ENCODE data around the gene CDCA4. TPM values are rescaled to one million over a fixed set of nuclear protein-coding genes. Genes with fewer than 3 reads are reported as not detected.
A peak's percentile ranks its signal among the peaks of the same experiment; 100 is the strongest.

Gene CDCA4
- total and polyA plus RNA-seq, 2 donors (not counting 1 experiment from before 2014, with no cell fraction given) = 6.3 to 11.7 TPM

- POLR2A ChIA-PET = no interaction called here
- peaks cover 6% of the 10 kb centered on the region for H3K4me1 Mint-ChIP-seq
- no peak overlapping the region for H3K4me3 Mint-ChIP-seq
- CTCF ChIA-PET = interaction anchor here (0.8 to 1.4 kb wide), 2 partner anchors 13 to 52 kb away, joined by 3 to 4 read pairs; no protein-coding TSS in a partner anchor
- intact Hi-C loops (cut with micrococcal nuclease) = no loop called here
- Histone ChIP-seq H4K20me1 (ENCODE audit: control insufficient read depth, insufficient read depth, low read length, poor library complexity, severe bottlenecking) (no peaks in the 10 kb centered on the region), H3K27me3 (replicated peaks in 1 of 4; ENCODE audit: control extremely low read depth in 1 of 4, control insufficient read depth in 3 of 4, insufficient read depth in 4 of 4, low read length in 3 of 4) (peaks cover 0 to 11% (median 5%) of the 10 kb centered on the region in 4 experiments), H3K9me3 (ENCODE audit: control extremely low read depth in 1 of 3, control insufficient read depth in 2 of 3, insufficient read depth in 1 of 3, low read length in 2 of 3) (no peaks in the 10 kb centered on the region), H3K4me3 (ENCODE audit: control extremely low read depth in 1 of 5, extremely low read depth in 1 of 5, insufficient read depth in 1 of 5, low read depth in 2 of 5, low read length in 4 of 5) (no peak overlapping the region), H3K4me2 (replicated peaks; ENCODE audit: low read depth, low read length, poor library complexity, severe bottlenecking) (no peak overlapping the region), H3K79me2 (ENCODE audit: control insufficient read depth, insufficient read depth, low read length) (no peaks in the 10 kb centered on the region), H3K4me1 (ENCODE audit: control insufficient read depth in 2 of 2, insufficient read depth in 2 of 2, low read length in 2 of 2) (peaks cover 7 to 13% of the 10 kb centered on the region in 2 donors), H3K9ac (ENCODE audit: low read length) (no peak overlapping the region), H3K36me3 (replicated peaks in 1 of 2; ENCODE audit: control extremely low read depth in 1 of 2, control insufficient read depth in 1 of 2, extremely low read depth in 1 of 2, insufficient read depth in 2 of 2, low read length in 1 of 2) (no peaks in the 10 kb centered on the region), H3K27ac (ENCODE audit: low read length in 2 of 2) (no peak overlapping the region), H2AFZ (ENCODE audit: insufficient read depth, low read depth, low read length, poor library complexity, severe bottlenecking) (no peak overlapping the region)
- DNase-seq (no peak), ATAC-seq (ENCODE audit: low read depth) (no peak)
- H3K9me3 Mint-ChIP-seq (ENCODE audit: insufficient read depth) = no peaks in the 10 kb centered on the region
- 95% methylated on average over 12 of the region's 16 CpGs for WGBS (ENCODE audit: insufficient coverage)
- peaks cover 4% of the 10 kb centered on the region for H3K27me3 Mint-ChIP-seq
- TF ChIP-seq EZH2 (IDR thresholded peaks at IDR 0.05; ENCODE audit: borderline replicate concordance, insufficient read depth, low read depth, low read length, poor library complexity, severe bottlenecking) = no peak
- TF ChIP-seq CTCF (IDR thresholded peaks at IDR 0.05) = no peak
- no peak overlapping the region for H3K27ac Mint-ChIP-seq
Measured at GRCh38 chr14:104989236-104989950, 31.5 kb downstream of the CDCA4 start.

GRCh38 chr14:104986487-104987164, 34.3 kb downstream of the CDCA4 start:
- Histone ChIP-seq H3K9ac (ENCODE audit: low read length) (peak overlapping the region; percentile 69), H3K4me2 (replicated peaks; ENCODE audit: low read depth, low read length, poor library complexity, severe bottlenecking) (peak overlapping the region; percentile 100), H2AFZ (ENCODE audit: insufficient read depth, low read depth, low read length, poor library complexity, severe bottlenecking) (peak overlapping the region; percentile 82), H3K4me1 (ENCODE audit: control insufficient read depth in 2 of 2, insufficient read depth in 2 of 2, low read length in 2 of 2) (peaks cover 7 to 13% of the 10 kb centered on the region in 2 donors), H3K27me3 (replicated peaks in 1 of 4; ENCODE audit: control extremely low read depth in 1 of 4, control insufficient read depth in 3 of 4, insufficient read depth in 4 of 4, low read length in 3 of 4) (peaks cover 0 to 11% (median 5%) of the 10 kb centered on the region in 4 experiments), H4K20me1 (ENCODE audit: control insufficient read depth, insufficient read depth, low read length, poor library complexity, severe bottlenecking) (no peaks in the 10 kb centered on the region), H3K79me2 (ENCODE audit: control insufficient read depth, insufficient read depth, low read length) (no peaks in the 10 kb centered on the region), H3K27ac (ENCODE audit: low read length in 2 of 2) (peak overlapping the region in 1 of 2 donors; percentile 73), H3K4me3 (ENCODE audit: control extremely low read depth in 1 of 5, extremely low read depth in 1 of 5, insufficient read depth in 1 of 5, low read depth in 2 of 5, low read length in 4 of 5) (peak overlapping the region in 1 of 5 experiments; percentile 78), H3K36me3 (replicated peaks in 1 of 2; ENCODE audit: control extremely low read depth in 1 of 2, control insufficient read depth in 1 of 2, extremely low read depth in 1 of 2, insufficient read depth in 2 of 2, low read length in 1 of 2) (no peaks in the 10 kb centered on the region), H3K9me3 (ENCODE audit: control extremely low read depth in 1 of 3, control insufficient read depth in 2 of 3, insufficient read depth in 1 of 3, low read length in 2 of 3) (no peaks in the 10 kb centered on the region)
- Mint-ChIP-seq H3K27me3 (peaks cover 4% of the 10 kb centered on the region), H3K27ac (peak overlapping the region; percentile 56), H3K9me3 (ENCODE audit: insufficient read depth) (no peaks in the 10 kb centered on the region), H3K4me3 (peak overlapping the region; percentile 79), H3K4me1 (peaks cover 7% of the 10 kb centered on the region)
- intact Hi-C loops (cut with micrococcal nuclease) = no loop called here
- WGBS (ENCODE audit: insufficient coverage) = 77% methylated on average over 18 of the region's 19 CpGs
- ChIA-PET POLR2A (no interaction called here), CTCF (interaction anchor here (1.1 kb wide), 1 partner anchor 10 kb away, joined by 3 read pairs; no protein-coding TSS in a partner anchor)
- ATAC-seq (ENCODE audit: low read depth) (no peak), DNase-seq (peak; percentile 22)
- TF ChIP-seq EZH2 (IDR thresholded peaks at IDR 0.05; ENCODE audit: borderline replicate concordance, insufficient read depth, low read depth, low read length, poor library complexity, severe bottlenecking) (no peak), CTCF (IDR thresholded peaks at IDR 0.05) (no peak)
